Parathyroid adenoma (tissue), 2 donors: ENCODE results near the gene HDAC4.
A peak's percentile ranks its signal among the peaks of the same experiment; 100 is the strongest.

ENCODE experiments used
- H2AFZ ChIP-seq: fragments of 300-600 bp; sonication (generic); one replicate; pipeline ENCODE4 v1.7.0; 2017; ENCODE audit warnings: antibody characterized with exemption, mild to moderate bottlenecking
- H3K27ac ChIP-seq: fragments of 300-600 bp; sonication (generic); one replicate; pipeline ENCODE4 v1.7.0; 2017
- H3K27me3 ChIP-seq: fragments of 300-600 bp; sonication (generic); one replicate; pipeline ENCODE4 v1.7.0; 2017; ENCODE audit warnings: low read length; ENCODE audit not compliant: control insufficient read depth, insufficient read depth
- H3K36me3 ChIP-seq: fragments of 300-600 bp; sonication (generic); one replicate; pipeline ENCODE4 v1.7.0; 2017; ENCODE audit warnings: low read length; ENCODE audit not compliant: control insufficient read depth, insufficient read depth
- H3K4me1 ChIP-seq: fragments of 300-600 bp; sonication (generic); one replicate; pipeline ENCODE4 v1.7.0; 2017; ENCODE audit warnings: control low read depth
- H3K4me2 ChIP-seq: fragments of 300-600 bp; sonication (generic); one replicate; pipeline ENCODE4 v1.7.0; 2017; ENCODE audit warnings: low read length
- H3K4me3 ChIP-seq: fragments of 300-600 bp; sonication (generic); one replicate; pipeline ENCODE4 v1.7.0; 2017; ENCODE audit warnings: low read depth, low read length
- H3K79me2 ChIP-seq: fragments of 300-600 bp; sonication (generic); one replicate; pipeline ENCODE4 v1.7.0; 2017; ENCODE audit warnings: control low read depth
- H3K9ac ChIP-seq: fragments of 300-600 bp; sonication (generic); one replicate; pipeline ENCODE4 v1.7.0; 2017; ENCODE audit warnings: mild to moderate bottlenecking
- H3K9me3 ChIP-seq: fragments of 300-600 bp; sonication (generic); one replicate; pipeline ENCODE4 v1.7.0; 2017; ENCODE audit warnings: low read length; ENCODE audit not compliant: control insufficient read depth
- TF ChIP-seq, protein P1 (sequence below): fragments of 300-600 bp; sonication (generic); IDR thresholded peaks from one replicate; pipeline ENCODE4 v1.7.0; 2017; ENCODE audit warnings: antibody characterized with exemption, mild to moderate bottlenecking
- donor health status: primary hyperparathyroidism.

HDAC4 gene

GRCh38 chr2:239276851-239277250, 124.0 kb downstream of the HDAC4 start:
- Histone ChIP-seq H2AFZ (no peak overlapping the region), H3K9me3 (no peaks in the 10 kb centered on the region), H3K9ac (no peak overlapping the region), H3K36me3 (no peaks in the 10 kb centered on the region), H3K27ac (no peak overlapping the region), H3K4me2 (no peak overlapping the region), H3K4me3 (no peak overlapping the region), H3K79me2 (peaks cover 13% of the 10 kb centered on the region), H3K27me3 (no peaks in the 10 kb centered on the region), H3K4me1 (no peaks in the 10 kb centered on the region)
- TF ChIP-seq, protein P1, sequence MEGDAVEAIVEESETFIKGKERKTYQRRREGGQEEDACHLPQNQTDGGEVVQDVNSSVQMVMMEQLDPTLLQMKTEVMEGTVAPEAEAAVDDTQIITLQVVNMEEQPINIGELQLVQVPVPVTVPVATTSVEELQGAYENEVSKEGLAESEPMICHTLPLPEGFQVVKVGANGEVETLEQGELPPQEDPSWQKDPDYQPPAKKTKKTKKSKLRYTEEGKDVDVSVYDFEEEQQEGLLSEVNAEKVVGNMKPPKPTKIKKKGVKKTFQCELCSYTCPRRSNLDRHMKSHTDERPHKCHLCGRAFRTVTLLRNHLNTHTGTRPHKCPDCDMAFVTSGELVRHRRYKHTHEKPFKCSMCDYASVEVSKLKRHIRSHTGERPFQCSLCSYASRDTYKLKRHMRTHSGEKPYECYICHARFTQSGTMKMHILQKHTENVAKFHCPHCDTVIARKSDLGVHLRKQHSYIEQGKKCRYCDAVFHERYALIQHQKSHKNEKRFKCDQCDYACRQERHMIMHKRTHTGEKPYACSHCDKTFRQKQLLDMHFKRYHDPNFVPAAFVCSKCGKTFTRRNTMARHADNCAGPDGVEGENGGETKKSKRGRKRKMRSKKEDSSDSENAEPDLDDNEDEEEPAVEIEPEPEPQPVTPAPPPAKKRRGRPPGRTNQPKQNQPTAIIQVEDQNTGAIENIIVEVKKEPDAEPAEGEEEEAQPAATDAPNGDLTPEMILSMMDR, result no peak

GRCh38 chr2:239275847-239276831, 124.7 kb downstream of the HDAC4 start:
- Histone ChIP-seq H3K79me2 (peaks cover 6% of the 10 kb centered on the region), H3K4me2 (no peak overlapping the region), H3K36me3 (no peaks in the 10 kb centered on the region), H3K9me3 (no peaks in the 10 kb centered on the region), H3K27ac (no peak overlapping the region), H3K4me1 (no peaks in the 10 kb centered on the region), H3K9ac (no peak overlapping the region), H3K27me3 (no peaks in the 10 kb centered on the region), H3K4me3 (no peak overlapping the region), H2AFZ (no peak overlapping the region)
- TF ChIP-seq, protein P1, result no peak

- Histone ChIP-seq H3K4me3 (no peak overlapping the region), H3K27ac (no peak overlapping the region), H2AFZ (no peak overlapping the region), H3K4me1 (no peaks in the 10 kb centered on the region), H3K36me3 (no peaks in the 10 kb centered on the region), H3K27me3 (no peaks in the 10 kb centered on the region), H3K4me2 (no peak overlapping the region), H3K79me2 (peaks cover 3% of the 10 kb centered on the region), H3K9ac (no peak overlapping the region), H3K9me3 (no peaks in the 10 kb centered on the region)
- TF ChIP-seq, protein P1, result no peak
Observed at GRCh38 chr2:239275044-239275685, 125.7 kb downstream of the HDAC4 start.

- Histone ChIP-seq H3K36me3 (no peaks in the 10 kb centered on the region), H3K4me1 (no peaks in the 10 kb centered on the region), H3K9ac (no peak overlapping the region), H3K4me3 (no peak overlapping the region), H3K79me2 (peaks cover 3% of the 10 kb centered on the region), H3K27me3 (no peaks in the 10 kb centered on the region), H3K9me3 (no peaks in the 10 kb centered on the region), H2AFZ (no peak overlapping the region), H3K4me2 (no peak overlapping the region), H3K27ac (peak overlapping the region; percentile 4)
- TF ChIP-seq, protein P1, result no peak
Observed at GRCh38 chr2:239274391-239275043, 126.3 kb downstream of the HDAC4 start.
